ENCODE measurements around the gene PIK3C2G.

The PIK3C2G gene

DNA sequence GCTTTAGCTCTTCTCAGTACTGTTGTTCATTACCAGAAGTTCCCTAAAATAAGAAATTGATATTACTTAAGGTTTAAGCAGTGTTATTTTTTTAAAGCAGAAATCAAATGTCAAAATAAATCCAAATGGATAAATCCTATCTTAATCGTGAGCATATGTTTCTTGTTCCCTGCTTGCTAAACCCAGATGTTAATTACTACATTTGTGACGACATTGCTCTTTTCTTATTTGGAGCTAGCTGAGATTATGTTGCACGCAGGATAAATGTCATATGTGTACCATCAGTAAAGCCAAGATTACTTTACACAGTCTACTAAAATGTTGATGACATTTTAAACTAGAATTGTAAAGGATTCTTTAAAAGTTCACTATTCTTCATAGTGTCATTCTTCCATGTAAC lies 319.0 kb downstream of the PIK3C2G start:
- Mint-ChIP-seq H3K27ac (no peak overlapping the region), H3K4me3 (no peak overlapping the region), H3K9me3 (peaks cover under 1% of the 10 kb centered on the region), H3K27me3 (no peaks in the 10 kb centered on the region), H3K4me1 (ENCODE audit: low read depth) (no peaks in the 10 kb centered on the region), H3K36me3 (ENCODE audit: low read depth) (no peaks in the 10 kb centered on the region)
- DNase-seq = no peak

DNA sequence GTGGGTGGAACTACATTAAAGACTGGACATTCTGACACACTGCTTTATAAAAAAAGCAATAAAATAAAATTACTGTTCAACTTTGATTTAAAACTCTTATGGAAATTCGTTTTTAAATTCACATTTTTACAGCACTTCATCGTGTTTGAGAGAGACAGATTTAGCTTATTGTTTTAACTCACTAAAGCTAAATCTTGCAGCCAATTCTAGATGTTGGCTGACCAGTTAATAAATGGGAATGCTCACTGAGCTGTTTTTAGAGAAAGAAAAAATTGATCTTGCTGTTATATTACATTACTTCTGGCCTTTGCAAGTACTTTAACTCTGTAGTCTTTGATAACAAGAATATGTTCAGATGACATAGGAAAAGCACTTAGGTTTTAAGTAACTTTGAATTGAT lies 319.4 kb downstream of the PIK3C2G start:
- no peaks in the 10 kb centered on the region for H3K27me3 Mint-ChIP-seq
- H3K9me3 Mint-ChIP-seq = peaks cover 4% of the 10 kb centered on the region
- H3K4me3 Mint-ChIP-seq = no peak overlapping the region
- H3K27ac Mint-ChIP-seq = no peak overlapping the region
- H3K4me1 Mint-ChIP-seq (ENCODE audit: low read depth) = no peaks in the 10 kb centered on the region
- H3K36me3 Mint-ChIP-seq (ENCODE audit: low read depth) = no peaks in the 10 kb centered on the region
- DNase-seq = no peak

DNA sequence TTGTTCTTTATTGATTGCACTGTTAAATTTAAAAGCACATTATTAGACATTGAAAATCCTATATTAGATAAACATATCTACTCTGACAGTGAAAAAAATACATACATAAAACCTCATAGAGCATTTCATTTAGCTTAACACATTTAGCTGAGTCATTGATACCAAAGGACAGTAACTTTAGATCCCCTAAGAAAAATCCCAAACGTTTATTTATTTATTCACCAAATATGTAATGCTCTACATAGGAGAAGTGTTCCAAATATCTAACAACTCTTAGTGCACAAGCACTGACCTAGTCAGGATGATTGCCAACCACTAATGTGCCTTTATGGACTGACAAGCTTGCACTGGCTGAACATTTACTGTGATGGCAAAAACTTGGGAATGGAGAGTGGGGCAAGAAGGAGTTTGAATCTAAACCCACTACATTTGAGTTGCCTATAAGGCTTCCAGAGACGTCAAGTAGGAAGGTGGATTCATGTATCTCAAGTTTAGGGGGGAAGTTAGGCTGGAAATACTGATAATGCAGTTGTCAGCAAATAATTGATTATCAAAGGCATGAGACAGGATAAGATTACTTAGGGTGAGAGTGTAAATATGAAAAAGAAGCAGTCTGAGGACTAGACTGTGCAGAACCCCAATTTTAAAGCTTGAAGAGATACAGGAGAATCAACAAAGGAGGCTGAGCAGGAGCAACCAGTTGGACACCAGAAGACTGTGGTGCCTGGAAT lies 320.1 kb downstream of the PIK3C2G start:
- DNase-seq = no peak
- Mint-ChIP-seq H3K4me3 (no peak overlapping the region), H3K27ac (no peak overlapping the region), H3K4me1 (ENCODE audit: low read depth) (no peaks in the 10 kb centered on the region), H3K9me3 (peaks cover 8% of the 10 kb centered on the region), H3K27me3 (no peaks in the 10 kb centered on the region), H3K36me3 (ENCODE audit: low read depth) (no peaks in the 10 kb centered on the region)

DNA sequence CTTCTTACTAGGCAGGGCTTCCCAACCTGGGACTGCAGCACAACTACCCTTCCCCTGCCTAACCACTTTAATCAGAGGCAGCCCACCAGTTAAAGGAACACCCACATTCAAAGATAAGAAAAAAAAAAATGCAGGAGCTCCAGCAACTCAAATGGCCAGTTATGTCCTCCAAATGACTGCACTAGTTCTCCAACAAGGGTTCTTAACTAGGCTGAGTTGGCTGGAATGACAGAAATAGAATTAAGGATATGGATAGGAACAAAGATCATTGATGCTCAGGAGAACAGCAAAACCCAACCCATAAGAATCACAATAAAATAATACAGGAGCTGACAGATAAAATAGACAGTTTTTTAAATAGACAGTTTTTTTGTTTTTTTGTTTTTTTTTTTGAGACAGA lies 322.3 kb downstream of the PIK3C2G start:
- Mint-ChIP-seq H3K9me3 (peaks cover 8% of the 10 kb centered on the region), H3K4me1 (ENCODE audit: low read depth) (no peaks in the 10 kb centered on the region), H3K4me3 (no peak overlapping the region), H3K27me3 (no peaks in the 10 kb centered on the region), H3K27ac (no peak overlapping the region), H3K36me3 (ENCODE audit: low read depth) (no peaks in the 10 kb centered on the region)
- no peak for DNase-seq

DNA sequence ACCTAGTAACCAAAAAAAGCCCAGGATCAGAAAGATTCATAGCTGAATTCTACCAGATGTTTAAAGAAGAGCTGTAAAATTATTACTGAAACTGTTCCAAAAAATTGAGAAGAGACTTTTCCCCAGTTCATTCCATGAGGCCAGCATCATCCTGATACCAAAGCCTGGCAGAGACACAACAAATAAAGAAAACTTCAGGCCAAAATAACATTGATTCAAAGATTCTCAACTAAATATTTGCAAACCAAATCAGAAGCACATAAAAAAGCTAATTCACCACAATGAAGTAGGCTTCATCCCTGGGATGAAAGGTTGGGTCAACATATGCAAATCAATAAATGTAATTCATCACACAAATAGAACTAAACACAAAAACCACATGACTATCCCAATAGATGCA lies 325.3 kb downstream of the PIK3C2G start:
- no peaks in the 10 kb centered on the region for H3K4me1 Mint-ChIP-seq (ENCODE audit: low read depth)
- no peak overlapping the region for H3K27ac Mint-ChIP-seq
- H3K27me3 Mint-ChIP-seq = no peaks in the 10 kb centered on the region
- no peak overlapping the region for H3K4me3 Mint-ChIP-seq
- no peaks in the 10 kb centered on the region for H3K36me3 Mint-ChIP-seq (ENCODE audit: low read depth)
- peaks cover 11% of the 10 kb centered on the region for H3K9me3 Mint-ChIP-seq
- DNase-seq = no peak

DNA sequence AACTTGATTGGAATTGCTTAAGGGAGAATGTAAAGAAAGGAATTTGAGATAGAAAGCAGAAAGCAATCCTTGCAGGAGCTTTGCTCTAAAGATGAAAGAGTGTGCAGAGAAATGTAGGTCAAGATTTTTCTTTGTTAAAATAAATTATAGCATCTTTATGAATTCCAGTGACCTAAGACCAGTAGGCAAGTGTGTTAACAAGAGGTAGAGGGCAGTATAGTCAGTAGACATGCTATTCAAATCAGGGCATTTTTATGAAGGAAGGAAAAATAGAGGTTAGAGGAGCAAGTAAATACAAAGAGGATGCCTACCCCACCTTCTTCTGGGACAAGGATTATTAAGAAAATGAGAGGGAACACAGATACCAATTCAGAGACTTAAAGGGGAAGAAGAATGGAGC lies 328.0 kb downstream of the PIK3C2G start:
- Mint-ChIP-seq H3K9me3 (peaks cover 11% of the 10 kb centered on the region), H3K36me3 (ENCODE audit: low read depth) (no peaks in the 10 kb centered on the region), H3K4me1 (ENCODE audit: low read depth) (no peaks in the 10 kb centered on the region), H3K4me3 (no peak overlapping the region), H3K27ac (no peak overlapping the region), H3K27me3 (no peaks in the 10 kb centered on the region)
- no peak for DNase-seq

DNA sequence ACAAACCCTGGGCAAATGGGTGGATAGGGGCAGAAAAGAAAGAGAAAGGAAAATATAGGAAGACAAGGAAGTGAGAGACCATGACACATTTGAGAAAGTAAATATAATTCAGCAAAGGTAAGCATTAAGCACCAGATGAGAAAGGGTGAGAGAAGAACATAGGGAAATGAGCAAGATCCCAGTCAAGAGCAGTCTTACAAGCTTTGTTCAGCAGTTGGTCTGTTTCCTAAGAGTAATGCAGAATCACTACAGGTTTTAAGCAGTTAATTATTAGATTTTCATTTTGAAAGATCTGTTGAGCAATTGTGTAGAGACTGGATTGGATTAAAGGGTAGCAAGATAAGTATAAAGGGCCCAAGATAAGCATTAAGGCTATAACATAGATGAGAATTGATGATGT lies 330.2 kb downstream of the PIK3C2G start:
- H3K27me3 Mint-ChIP-seq = no peaks in the 10 kb centered on the region
- H3K27ac Mint-ChIP-seq = no peak overlapping the region
- H3K4me1 Mint-ChIP-seq (ENCODE audit: low read depth) = no peaks in the 10 kb centered on the region
- no peak for DNase-seq
- H3K4me3 Mint-ChIP-seq = no peak overlapping the region
- H3K36me3 Mint-ChIP-seq (ENCODE audit: low read depth) = no peaks in the 10 kb centered on the region
- H3K9me3 Mint-ChIP-seq = peaks cover 3% of the 10 kb centered on the region

DNA sequence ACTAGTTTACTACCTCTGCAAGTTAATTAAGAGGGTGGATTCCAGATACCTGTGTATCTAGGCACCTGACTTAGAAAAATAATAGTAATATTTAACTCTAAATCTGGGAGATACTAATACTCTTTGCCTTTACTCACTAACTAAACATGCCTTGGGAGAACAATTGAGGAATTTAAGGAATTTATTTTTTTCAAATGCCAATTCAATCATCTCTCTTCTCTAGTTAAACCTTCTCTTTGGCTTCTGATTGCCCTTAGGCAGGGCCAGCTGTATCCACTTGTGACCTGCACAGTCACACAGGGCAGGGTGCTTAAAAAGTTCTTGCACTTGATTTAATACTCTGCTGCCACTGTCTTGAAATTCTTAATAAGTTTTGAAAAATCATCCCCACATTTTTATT lies 334.1 kb downstream of the PIK3C2G start:
- DNase-seq = no peak

DNA sequence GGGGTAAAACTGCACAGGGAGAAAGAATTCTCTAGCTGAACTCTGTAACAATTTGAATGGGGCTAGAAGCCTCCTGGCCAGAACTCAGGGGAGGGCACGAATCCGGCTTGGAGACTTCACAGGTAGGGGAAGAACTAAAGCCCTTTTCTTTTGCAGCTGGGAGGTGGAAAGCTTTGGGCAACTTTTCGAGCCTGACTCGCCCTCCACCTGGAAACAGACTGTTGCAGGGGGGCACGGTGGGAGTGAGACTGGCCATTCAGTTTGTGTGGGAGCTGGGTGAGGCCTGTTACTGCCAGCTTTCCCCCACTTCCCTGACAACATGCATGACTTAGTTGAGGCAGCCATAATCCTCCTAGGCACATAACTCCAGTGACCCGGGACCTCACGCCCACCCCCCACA lies 340.6 kb downstream of the PIK3C2G start:
- Mint-ChIP-seq H3K9me3 (peaks cover 12% of the 10 kb centered on the region), H3K27me3 (no peaks in the 10 kb centered on the region)

More for the DNA sequence above, 334.1 kb downstream of the PIK3C2G start:
- Mint-ChIP-seq H3K27ac (no peak overlapping the region), H3K36me3 (ENCODE audit: low read depth) (no peaks in the 10 kb centered on the region), H3K4me1 (ENCODE audit: low read depth) (no peaks in the 10 kb centered on the region), H3K9me3 (peaks cover 2% of the 10 kb centered on the region), H3K27me3 (no peaks in the 10 kb centered on the region), H3K4me3 (no peak overlapping the region)

DNA sequence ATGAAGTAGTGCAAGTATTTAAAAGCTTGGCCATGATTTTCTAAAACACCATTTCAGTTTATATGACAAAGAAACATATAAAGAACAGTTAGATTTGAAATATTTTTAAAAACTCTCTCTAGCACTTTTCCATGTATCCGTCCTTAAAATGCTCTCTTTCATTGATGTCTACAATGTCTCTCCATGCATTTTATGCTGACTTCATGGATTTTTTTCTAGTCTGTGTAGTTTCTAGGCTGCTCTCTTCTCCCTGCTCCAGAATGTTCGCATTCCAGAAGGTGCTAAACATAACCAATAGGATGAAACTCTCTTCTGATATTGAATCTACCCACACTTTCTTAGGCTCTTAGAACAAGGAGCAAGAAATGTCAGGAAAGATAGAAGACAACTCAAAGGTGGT lies 351.7 kb downstream of the PIK3C2G start:
- H3K9me3 Mint-ChIP-seq = peaks cover 6% of the 10 kb centered on the region
- no peak overlapping the region for H3K27ac Mint-ChIP-seq
- H3K4me1 Mint-ChIP-seq (ENCODE audit: low read depth) = no peaks in the 10 kb centered on the region
- no peaks in the 10 kb centered on the region for H3K36me3 Mint-ChIP-seq (ENCODE audit: low read depth)
- no peaks in the 10 kb centered on the region for H3K27me3 Mint-ChIP-seq
- no peak overlapping the region for H3K4me3 Mint-ChIP-seq
- no peak for DNase-seq

More for the DNA sequence above, 340.6 kb downstream of the PIK3C2G start:
- no peaks in the 10 kb centered on the region for H3K36me3 Mint-ChIP-seq (ENCODE audit: low read depth)
- no peak overlapping the region for H3K4me3 Mint-ChIP-seq
- no peaks in the 10 kb centered on the region for H3K4me1 Mint-ChIP-seq (ENCODE audit: low read depth)
- DNase-seq = no peak
- H3K27ac Mint-ChIP-seq = no peak overlapping the region

DNA sequence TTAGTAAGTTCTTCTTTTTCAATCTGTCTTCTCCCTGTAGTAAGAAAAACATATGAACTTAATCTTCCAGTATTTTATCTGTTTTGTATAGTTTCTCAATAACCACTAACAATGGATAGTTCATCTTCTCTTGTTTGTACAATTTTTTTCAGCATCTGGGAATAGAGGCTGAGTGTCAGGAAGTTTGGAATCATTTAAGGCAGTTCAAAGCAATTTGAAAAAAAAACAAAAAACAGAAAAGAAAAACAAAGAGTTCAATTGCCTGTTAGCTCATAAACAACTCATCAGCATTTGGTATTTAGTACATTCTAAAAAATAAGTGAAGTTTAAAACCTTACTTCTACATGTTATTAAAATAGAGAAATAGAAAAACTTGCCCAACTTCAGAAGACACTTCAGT lies 359.7 kb downstream of the PIK3C2G start:
- H3K27me3 Mint-ChIP-seq = no peaks in the 10 kb centered on the region
- no peaks in the 10 kb centered on the region for H3K36me3 Mint-ChIP-seq (ENCODE audit: low read depth)

DNA sequence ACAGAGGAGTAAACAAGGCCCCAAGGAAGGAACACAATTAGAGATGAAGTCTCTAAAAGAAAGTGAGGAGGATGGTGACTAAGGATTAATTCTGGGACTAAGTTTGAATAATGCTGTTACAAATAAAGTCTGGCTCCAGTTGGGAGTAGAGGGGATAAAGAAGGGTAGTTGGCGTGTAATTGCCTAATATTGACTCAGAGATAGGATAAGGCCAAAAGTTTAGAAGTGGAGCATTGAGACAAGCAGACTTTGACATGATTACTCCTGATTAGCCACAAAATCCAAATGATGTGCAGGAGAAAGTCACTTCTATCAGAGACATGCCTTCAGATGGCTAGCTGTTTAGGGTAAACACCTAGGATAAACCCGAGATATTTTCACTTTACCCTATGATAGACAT lies 368.1 kb downstream of the PIK3C2G start:
- Mint-ChIP-seq H3K27ac (no peak overlapping the region), H3K4me1 (ENCODE audit: low read depth) (no peaks in the 10 kb centered on the region), H3K36me3 (ENCODE audit: low read depth) (no peaks in the 10 kb centered on the region), H3K27me3 (no peaks in the 10 kb centered on the region), H3K9me3 (peaks cover 8% of the 10 kb centered on the region), H3K4me3 (no peak overlapping the region)
- DNase-seq = no peak

More for the DNA sequence above, 359.7 kb downstream of the PIK3C2G start:
- H3K27ac Mint-ChIP-seq = no peak overlapping the region
- no peaks in the 10 kb centered on the region for H3K9me3 Mint-ChIP-seq
- no peak for DNase-seq
- H3K4me3 Mint-ChIP-seq = no peak overlapping the region
- H3K4me1 Mint-ChIP-seq (ENCODE audit: low read depth) = no peaks in the 10 kb centered on the region

DNA sequence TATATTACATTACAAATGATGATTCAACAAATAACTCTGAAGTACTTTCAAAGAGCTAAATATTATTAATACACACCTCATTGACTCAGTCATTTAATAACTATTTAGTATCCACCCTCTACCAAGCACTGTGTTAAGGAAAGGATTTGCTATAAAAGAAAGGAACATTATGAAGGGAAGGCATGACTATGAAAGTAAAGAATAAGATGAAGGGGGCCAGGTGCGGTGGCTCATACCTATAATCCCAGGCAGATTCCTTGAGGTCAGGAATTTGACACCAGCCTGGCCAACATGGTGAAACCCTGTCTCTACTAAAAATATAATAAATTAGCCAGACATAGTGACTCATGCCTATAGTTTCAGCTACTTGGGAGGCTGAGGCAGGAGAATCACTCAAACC lies 368.6 kb downstream of the PIK3C2G start:
- H3K9me3 Mint-ChIP-seq = peaks cover 8% of the 10 kb centered on the region
- H3K27me3 Mint-ChIP-seq = no peaks in the 10 kb centered on the region

DNA sequence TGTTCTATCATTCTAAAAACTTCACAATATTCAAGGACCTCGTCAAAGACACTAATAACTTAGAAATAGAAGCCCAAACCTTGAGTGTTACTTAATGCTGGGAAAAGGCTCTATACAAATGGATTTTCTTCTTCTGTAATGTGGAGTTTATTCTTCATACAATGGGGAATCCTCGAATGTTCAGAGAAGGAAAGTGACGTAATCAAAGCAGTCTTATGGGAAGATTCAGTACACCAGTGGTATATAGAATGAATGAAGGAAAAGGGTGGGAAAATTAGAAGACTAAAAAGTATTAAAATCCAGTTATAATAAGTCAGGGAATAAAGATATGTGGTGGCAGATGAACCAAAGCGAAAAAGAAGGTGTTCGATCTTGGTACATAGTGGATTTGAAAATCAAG lies 370.0 kb downstream of the PIK3C2G start:
- Mint-ChIP-seq H3K4me3 (no peak overlapping the region), H3K4me1 (ENCODE audit: low read depth) (no peaks in the 10 kb centered on the region), H3K27ac (no peak overlapping the region), H3K36me3 (ENCODE audit: low read depth) (no peaks in the 10 kb centered on the region), H3K27me3 (no peaks in the 10 kb centered on the region), H3K9me3 (peaks cover 8% of the 10 kb centered on the region)
- no peak for DNase-seq

More for the DNA sequence above, 368.6 kb downstream of the PIK3C2G start:
- no peak for DNase-seq
- H3K4me3 Mint-ChIP-seq = no peak overlapping the region
- no peak overlapping the region for H3K27ac Mint-ChIP-seq
- H3K36me3 Mint-ChIP-seq (ENCODE audit: low read depth) = no peaks in the 10 kb centered on the region
- no peaks in the 10 kb centered on the region for H3K4me1 Mint-ChIP-seq (ENCODE audit: low read depth)

DNA sequence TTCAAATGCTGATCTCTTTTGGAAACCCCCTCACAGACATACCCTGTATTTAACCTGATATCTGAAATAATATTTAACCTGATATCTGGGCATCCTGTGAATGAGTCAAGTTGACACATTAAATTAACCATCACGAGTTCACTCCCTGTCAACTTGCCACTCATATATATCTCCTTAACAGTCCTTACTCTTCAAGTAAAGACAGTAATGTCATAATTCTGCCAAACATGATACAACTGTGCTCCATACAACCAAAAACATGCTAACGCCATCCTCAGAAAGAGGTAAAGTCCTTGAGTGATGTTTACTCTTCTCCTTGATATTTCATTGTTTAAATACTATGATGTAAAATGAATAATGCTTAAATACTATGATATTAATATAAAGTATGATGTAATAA lies 371.5 kb downstream of the PIK3C2G start:
- no peaks in the 10 kb centered on the region for H3K36me3 Mint-ChIP-seq (ENCODE audit: low read depth)
- no peaks in the 10 kb centered on the region for H3K27me3 Mint-ChIP-seq
- no peak overlapping the region for H3K27ac Mint-ChIP-seq
- no peak for DNase-seq
- H3K4me1 Mint-ChIP-seq (ENCODE audit: low read depth) = no peaks in the 10 kb centered on the region
- no peak overlapping the region for H3K4me3 Mint-ChIP-seq
- H3K9me3 Mint-ChIP-seq = peaks cover 2% of the 10 kb centered on the region

DNA sequence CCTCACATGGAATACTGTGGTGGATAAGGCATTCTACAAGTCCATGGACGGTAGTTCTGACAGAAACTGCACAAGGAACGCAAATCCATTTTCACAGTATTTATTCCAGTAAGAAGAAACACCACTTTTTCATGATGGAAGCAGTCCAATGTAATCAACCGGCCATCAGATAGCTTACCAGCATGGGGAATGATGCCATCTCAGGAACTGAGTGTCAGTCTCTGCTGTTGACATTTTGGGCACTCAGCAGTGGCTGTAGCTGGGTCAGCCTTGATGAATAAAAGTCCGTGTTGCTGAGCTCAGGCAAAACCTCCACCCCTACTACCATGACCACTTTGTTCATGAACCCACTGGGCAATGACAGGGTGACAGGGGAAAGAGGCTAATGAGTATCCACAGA lies 373.1 kb downstream of the PIK3C2G start:
- Mint-ChIP-seq H3K27me3 (no peaks in the 10 kb centered on the region), H3K9me3 (peaks cover 3% of the 10 kb centered on the region), H3K36me3 (ENCODE audit: low read depth) (no peaks in the 10 kb centered on the region), H3K27ac (no peak overlapping the region), H3K4me3 (no peak overlapping the region), H3K4me1 (ENCODE audit: low read depth) (no peaks in the 10 kb centered on the region)
- no peak for DNase-seq
